WTC11 (cell line): ENCODE measurements around the gene RUSC2. TPM values are rescaled to one million over a fixed set of nuclear protein-coding genes. Genes with fewer than 3 reads are reported as not detected.

Experiments
- ATF2 ChIP-seq: sonication (generic); formaldehyde crosslinking; IDR thresholded peaks from 2 replicates; pipeline ENCODE4 v1.8.1; 2022; ENCODE audit warnings: low read depth, missing genetic modification reagents, borderline replicate concordance
- ATF3 ChIP-seq: sonication (generic); formaldehyde crosslinking; conservative IDR thresholded peaks from 2 replicates; pipeline ENCODE4 v1.8.1; 2022; ENCODE audit warnings: mild to moderate bottlenecking, missing genetic modification reagents
- E2F5 ChIP-seq: sonication (generic); formaldehyde crosslinking; IDR thresholded peaks from 2 replicates; pipeline ENCODE4 v1.8.1; 2022; ENCODE audit warnings: mild to moderate bottlenecking, moderate library complexity, missing genetic modification reagents
- SMAD3 ChIP-seq: sonication (generic); formaldehyde crosslinking; IDR thresholded peaks from 2 replicates; pipeline ENCODE4 v1.8.0; 2022; ENCODE audit warnings: missing genetic modification reagents, mild to moderate bottlenecking, borderline replicate concordance
- TEAD1 ChIP-seq: sonication (generic); formaldehyde crosslinking; IDR thresholded peaks from 2 replicates; pipeline ENCODE4 v1.8.0; 2022; ENCODE audit warnings: mild to moderate bottlenecking, missing genetic modification reagents
- TEAD4 ChIP-seq: sonication (generic); formaldehyde crosslinking; IDR thresholded peaks from 2 replicates; pipeline ENCODE4 v1.8.0; 2022; ENCODE audit warnings: mild to moderate bottlenecking, missing genetic modification reagents
- ZNF416 ChIP-seq: fragments of 250-450 bp; sonication (Bioruptor Pico); IDR thresholded peaks from 2 replicates; pipeline ENCODE4 v1.9.0; 2021; ENCODE audit warnings: mild to moderate bottlenecking, inconsistent platforms
- total RNA-seq: library from RNA; stranded (reverse); gene quantifications from 3 replicates; pipeline ENCODE4 v1.2.3, GENCODE V29; 2021
- TF ChIP-seq, protein P1 (sequence below): sonication (generic); formaldehyde crosslinking; IDR thresholded peaks from 2 replicates; pipeline ENCODE4 v1.8.1; 2023; ENCODE audit warnings: mild to moderate bottlenecking, missing genetic modification reagents, borderline replicate concordance
- TF ChIP-seq, protein P2 (sequence below): sonication (generic); formaldehyde crosslinking; IDR thresholded peaks from 2 replicates; pipeline ENCODE4 v1.8.0; 2022; ENCODE audit warnings: missing genetic modification reagents
- TF ChIP-seq, protein P3 (sequence below): fragments of 250-450 bp; sonication (Bioruptor Pico); IDR thresholded peaks from 2 replicates; pipeline ENCODE4 v1.9.0; 2021; ENCODE audit warnings: mild to moderate bottlenecking
- TF ChIP-seq, protein P4 (sequence below): sonication (generic); formaldehyde crosslinking; IDR thresholded peaks from 2 replicates; pipeline ENCODE4 v1.8.1; 2023; ENCODE audit warnings: mild to moderate bottlenecking, moderate library complexity, missing genetic modification reagents
- TF ChIP-seq, protein P5 (sequence below): sonication (generic); formaldehyde crosslinking; IDR thresholded peaks from 2 replicates; pipeline ENCODE4 v1.8.1; 2023; ENCODE audit warnings: mild to moderate bottlenecking, missing genetic modification reagents

RUSC2 gene
- total RNA-seq, 1 experiment from 2014 or later, result 9.4 TPM

DNA sequence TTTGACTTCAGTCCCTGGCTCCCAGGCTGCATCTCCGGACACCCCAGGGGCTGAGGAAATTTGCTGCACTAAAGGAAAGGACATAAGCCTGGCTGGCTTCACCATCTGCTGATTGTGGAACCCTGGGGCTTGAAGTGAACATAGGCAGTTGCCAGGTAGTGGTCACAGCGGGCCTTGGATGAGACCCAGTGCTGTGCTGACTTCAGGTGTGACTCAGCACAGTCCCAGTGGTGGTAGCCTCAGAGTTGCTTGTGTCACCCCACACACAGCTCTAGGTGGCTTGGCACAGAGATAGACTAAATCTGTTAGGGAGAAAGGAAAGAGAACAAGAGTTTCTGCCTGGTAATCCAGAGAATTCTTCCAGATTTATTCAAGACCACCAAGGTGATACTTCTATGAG, 36.1 kb upstream of the RUSC2 start (continued):
- TF ChIP-seq, protein P1, sequence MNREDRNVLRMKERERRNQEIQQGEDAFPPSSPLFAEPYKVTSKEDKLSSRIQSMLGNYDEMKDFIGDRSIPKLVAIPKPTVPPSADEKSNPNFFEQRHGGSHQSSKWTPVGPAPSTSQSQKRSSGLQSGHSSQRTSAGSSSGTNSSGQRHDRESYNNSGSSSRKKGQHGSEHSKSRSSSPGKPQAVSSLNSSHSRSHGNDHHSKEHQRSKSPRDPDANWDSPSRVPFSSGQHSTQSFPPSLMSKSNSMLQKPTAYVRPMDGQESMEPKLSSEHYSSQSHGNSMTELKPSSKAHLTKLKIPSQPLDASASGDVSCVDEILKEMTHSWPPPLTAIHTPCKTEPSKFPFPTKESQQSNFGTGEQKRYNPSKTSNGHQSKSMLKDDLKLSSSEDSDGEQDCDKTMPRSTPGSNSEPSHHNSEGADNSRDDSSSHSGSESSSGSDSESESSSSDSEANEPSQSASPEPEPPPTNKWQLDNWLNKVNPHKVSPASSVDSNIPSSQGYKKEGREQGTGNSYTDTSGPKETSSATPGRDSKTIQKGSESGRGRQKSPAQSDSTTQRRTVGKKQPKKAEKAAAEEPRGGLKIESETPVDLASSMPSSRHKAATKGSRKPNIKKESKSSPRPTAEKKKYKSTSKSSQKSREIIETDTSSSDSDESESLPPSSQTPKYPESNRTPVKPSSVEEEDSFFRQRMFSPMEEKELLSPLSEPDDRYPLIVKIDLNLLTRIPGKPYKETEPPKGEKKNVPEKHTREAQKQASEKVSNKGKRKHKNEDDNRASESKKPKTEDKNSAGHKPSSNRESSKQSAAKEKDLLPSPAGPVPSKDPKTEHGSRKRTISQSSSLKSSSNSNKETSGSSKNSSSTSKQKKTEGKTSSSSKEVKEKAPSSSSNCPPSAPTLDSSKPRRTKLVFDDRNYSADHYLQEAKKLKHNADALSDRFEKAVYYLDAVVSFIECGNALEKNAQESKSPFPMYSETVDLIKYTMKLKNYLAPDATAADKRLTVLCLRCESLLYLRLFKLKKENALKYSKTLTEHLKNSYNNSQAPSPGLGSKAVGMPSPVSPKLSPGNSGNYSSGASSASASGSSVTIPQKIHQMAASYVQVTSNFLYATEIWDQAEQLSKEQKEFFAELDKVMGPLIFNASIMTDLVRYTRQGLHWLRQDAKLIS (CRISPR knock-in tag), result no peak
- TF ChIP-seq ATF2 (CRISPR knock-in tag) (no peak), TEAD1 (CRISPR knock-in tag) (no peak), E2F5 (CRISPR knock-in tag) (no peak), ATF3 (no peak), ZNF416 (CRISPR knock-in tag) (no peak), SMAD3 (no peak), TEAD4 (no peak)
- TF ChIP-seq, protein P2, sequence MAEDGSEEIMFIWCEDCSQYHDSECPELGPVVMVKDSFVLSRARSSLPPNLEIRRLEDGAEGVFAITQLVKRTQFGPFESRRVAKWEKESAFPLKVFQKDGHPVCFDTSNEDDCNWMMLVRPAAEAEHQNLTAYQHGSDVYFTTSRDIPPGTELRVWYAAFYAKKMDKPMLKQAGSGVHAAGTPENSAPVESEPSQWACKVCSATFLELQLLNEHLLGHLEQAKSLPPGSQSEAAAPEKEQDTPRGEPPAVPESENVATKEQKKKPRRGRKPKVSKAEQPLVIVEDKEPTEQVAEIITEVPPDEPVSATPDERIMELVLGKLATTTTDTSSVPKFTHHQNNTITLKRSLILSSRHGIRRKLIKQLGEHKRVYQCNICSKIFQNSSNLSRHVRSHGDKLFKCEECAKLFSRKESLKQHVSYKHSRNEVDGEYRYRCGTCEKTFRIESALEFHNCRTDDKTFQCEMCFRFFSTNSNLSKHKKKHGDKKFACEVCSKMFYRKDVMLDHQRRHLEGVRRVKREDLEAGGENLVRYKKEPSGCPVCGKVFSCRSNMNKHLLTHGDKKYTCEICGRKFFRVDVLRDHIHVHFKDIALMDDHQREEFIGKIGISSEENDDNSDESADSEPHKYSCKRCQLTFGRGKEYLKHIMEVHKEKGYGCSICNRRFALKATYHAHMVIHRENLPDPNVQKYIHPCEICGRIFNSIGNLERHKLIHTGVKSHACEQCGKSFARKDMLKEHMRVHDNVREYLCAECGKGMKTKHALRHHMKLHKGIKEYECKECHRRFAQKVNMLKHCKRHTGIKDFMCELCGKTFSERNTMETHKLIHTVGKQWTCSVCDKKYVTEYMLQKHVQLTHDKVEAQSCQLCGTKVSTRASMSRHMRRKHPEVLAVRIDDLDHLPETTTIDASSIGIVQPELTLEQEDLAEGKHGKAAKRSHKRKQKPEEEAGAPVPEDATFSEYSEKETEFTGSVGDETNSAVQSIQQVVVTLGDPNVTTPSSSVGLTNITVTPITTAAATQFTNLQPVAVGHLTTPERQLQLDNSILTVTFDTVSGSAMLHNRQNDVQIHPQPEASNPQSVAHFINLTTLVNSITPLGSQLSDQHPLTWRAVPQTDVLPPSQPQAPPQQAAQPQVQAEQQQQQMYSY (CRISPR knock-in tag), result no peak
- TF ChIP-seq, protein P3, sequence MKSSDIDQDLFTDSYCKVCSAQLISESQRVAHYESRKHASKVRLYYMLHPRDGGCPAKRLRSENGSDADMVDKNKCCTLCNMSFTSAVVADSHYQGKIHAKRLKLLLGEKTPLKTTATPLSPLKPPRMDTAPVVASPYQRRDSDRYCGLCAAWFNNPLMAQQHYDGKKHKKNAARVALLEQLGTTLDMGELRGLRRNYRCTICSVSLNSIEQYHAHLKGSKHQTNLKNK (CRISPR knock-in tag), result no peak
- TF ChIP-seq, protein P4, sequence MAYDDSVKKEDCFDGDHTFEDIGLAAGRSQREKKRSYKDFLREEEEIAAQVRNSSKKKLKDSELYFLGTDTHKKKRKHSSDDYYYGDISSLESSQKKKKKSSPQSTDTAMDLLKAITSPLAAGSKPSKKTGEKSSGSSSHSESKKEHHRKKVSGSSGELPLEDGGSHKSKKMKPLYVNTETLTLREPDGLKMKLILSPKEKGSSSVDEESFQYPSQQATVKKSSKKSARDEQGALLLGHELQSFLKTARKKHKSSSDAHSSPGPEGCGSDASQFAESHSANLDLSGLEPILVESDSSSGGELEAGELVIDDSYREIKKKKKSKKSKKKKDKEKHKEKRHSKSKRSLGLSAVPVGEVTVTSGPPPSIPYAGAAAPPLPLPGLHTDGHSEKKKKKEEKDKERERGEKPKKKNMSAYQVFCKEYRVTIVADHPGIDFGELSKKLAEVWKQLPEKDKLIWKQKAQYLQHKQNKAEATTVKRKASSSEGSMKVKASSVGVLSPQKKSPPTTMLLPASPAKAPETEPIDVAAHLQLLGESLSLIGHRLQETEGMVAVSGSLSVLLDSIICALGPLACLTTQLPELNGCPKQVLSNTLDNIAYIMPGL (CRISPR knock-in tag), result no peak
- TF ChIP-seq, protein P5, sequence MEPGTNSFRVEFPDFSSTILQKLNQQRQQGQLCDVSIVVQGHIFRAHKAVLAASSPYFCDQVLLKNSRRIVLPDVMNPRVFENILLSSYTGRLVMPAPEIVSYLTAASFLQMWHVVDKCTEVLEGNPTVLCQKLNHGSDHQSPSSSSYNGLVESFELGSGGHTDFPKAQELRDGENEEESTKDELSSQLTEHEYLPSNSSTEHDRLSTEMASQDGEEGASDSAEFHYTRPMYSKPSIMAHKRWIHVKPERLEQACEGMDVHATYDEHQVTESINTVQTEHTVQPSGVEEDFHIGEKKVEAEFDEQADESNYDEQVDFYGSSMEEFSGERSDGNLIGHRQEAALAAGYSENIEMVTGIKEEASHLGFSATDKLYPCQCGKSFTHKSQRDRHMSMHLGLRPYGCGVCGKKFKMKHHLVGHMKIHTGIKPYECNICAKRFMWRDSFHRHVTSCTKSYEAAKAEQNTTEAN, result no peak
